HG02763 (cell line): ENCODE data around the gene MICAL2.

Source experiments
- ATAC-seq: cut with Tn5 transposase; IDR thresholded peaks from one replicate; pipeline ENCODE4 v1.9.1; 2021; ENCODE audit warnings: mild to moderate bottlenecking, moderate library complexity; ENCODE audit not compliant: unreplicated experiment

Gene MICAL2

GRCh38 chr11:12185106-12185690, 74.8 kb downstream of the MICAL2 start:
- ATAC-seq: no peak

GRCh38 chr11:12185914-12186313, 75.5 kb downstream of the MICAL2 start:
- ATAC-seq: no peak

DNA sequence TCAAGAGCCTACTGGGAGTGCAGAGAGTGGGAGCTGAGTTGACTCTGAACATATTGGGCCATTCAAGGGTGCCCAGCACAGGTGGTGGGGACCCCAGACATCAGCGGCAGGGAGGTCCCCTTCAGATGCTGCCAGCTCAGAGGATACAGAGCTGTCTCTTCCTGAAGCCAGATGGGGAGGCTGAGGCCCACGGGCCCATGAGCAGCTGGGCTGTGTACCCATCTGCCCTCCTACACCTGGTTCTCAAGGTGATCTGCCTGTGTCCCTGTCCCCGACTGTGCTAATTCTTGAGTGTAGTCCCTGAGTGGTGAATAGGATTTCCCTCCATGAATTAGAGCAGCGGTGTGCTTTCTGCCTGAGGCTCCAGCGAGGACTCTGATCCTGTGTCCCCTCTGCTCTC, 76.3 kb downstream of the MICAL2 start:
- no peak for ATAC-seq

- no peak for ATAC-seq
Observed at GRCh38 chr11:12187399-12187798, 77.0 kb downstream of the MICAL2 start.

- ATAC-seq: peak; percentile 62
Observed at GRCh38 chr11:12188548-12189317, 78.3 kb downstream of the MICAL2 start.

GRCh38 chr11:12189543-12190235, 79.3 kb downstream of the MICAL2 start:
- no peak for ATAC-seq

- no peak for ATAC-seq
Observed at GRCh38 chr11:12190511-12190910, 80.1 kb downstream of the MICAL2 start.

GRCh38 chr11:12192794-12193514, 82.6 kb downstream of the MICAL2 start:
- ATAC-seq: no peak

GRCh38 chr11:12193515-12194336, 83.3 kb downstream of the MICAL2 start:
- ATAC-seq: no peak

DNA sequence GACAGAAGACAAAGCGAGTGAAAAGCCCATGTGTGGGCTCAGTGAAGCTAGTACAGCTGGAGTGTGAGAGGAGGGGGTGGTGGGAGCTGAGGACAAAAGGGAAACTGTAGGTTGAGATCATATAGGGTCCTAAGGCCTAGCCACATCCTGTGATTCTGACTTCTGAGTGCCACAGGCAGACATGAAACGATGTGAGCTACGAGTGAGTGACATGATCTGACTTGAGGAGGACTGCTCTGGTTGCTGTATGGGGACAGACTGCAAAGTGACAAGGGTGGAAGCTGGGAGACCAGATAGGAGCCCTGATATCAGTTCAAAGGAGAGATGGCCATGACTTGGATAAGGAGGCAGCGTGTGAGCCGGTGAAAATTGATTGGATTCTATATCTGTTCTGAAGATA, 85.4 kb downstream of the MICAL2 start:
- no peak for ATAC-seq

GRCh38 chr11:12196308-12196707, 85.9 kb downstream of the MICAL2 start:
- ATAC-seq: no peak

GRCh38 chr11:12196872-12197271, 86.5 kb downstream of the MICAL2 start:
- no peak for ATAC-seq

GRCh38 chr11:12198251-12199222, 88.1 kb downstream of the MICAL2 start:
- no peak for ATAC-seq

DNA sequence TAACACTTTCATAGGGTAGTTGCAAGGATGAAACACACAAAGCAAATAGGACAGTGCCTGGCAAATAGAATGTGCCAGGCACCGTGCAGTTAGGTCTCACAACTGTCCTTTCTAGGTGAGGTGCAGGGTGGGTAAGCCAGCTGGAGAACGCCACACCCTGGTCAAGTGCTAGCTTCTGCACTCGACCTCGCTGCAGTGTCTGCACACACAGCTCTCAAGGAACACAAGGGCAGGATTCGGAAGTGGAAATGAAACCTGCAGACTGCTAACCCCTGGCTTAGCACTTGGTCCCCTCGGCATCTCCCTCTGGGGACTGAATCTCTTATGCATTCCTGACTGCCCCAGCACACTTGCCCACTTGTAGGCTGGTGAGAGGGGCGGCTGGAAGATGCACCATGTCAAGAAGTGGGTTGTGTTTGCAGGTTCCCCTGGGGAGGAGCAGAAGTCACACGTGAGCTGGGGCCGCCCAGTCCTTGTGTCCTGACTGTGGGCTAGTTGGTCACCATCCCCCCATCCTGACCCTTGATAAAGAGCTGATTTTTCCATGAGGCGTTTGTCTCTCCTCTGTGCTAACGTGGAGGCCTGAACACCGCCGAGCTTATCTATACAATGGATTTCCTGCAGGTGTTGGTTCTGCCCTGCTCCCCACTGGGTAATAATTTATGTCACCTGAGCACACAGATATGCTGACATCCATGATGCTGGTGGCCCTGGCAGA, 89.0 kb downstream of the MICAL2 start:
- ATAC-seq: no peak

DNA sequence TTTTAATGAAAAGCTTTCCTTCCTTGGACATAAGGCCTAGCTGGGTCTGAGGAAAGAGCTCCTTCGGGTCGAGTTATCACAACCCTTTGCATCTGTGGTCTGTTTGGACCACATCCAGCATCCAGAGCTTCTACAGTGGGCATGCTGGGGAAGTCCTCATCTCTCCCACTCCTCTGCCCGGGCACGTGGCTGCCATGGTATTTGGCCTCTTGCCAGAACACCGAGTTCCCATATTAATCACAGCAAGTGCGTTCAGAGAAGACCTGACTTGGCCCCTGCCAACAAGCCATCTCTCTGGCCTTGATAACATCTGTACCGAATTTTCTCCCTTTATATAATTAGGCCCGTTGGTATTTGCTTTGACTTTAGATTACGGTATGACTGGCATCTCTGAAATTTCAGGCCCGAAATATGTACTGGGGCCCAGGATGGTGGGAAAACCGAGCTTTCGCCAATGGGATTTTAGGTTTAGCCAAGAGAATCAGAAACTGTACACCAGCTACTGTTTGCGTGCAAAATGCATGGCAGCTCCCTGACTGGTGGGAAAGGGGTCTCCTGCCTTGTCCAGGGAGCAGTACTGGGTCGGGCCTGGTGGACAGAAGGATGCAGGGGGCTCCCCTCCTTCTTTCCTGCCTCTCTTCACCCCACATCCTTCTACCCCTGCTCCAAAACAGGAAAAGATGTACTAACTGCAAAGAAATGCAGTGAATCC, 90.0 kb downstream of the MICAL2 start:
- ATAC-seq: no peak

DNA sequence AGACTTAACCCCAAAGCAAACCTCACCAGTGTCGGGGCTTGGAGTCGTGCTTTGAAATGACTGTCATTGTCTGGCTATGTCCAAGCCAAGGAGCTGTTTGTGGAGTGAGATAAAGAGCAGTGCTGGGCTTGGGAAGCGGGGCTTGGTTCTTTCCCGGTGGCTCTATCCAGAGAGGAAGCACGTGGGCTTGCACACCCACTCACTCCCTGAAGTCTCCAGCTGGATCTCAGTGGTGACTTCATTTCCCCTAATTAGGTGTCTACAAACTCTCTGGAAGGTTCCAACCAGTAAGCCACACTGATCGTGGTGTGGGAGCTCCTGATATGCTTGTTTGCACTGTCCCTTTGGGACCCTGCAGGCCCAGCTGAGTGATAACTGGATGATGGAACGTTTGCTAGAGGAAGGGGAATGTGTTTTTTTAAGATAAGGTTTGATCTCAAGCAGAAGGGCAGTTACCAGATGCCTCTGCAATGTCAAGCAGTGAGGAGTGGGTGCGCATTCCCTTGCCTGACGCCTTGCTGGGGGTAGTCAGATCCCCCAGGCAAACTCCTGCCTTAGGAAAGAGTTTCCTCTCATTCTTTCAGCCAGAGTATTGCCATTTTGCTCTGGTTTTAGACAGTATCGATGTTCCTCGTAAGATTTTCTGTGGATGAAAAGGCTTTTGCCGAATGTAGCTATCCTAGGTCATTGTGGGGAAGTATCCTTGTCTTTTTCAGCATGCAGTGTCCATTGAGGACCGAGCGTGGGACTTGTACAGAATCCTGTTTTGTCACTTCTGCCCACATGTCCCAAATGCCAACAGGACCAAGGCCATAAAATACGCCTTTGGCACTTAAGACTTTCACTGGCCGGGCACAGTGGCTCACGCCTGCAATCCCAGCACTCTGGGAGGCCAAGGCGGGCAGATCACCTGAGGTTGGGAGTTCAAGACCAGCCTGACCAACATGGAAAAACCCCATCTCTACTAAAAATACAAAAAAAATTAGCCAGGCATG, 90.9 kb downstream of the MICAL2 start:
- no peak for ATAC-seq
